KMS-11 (cell line): ENCODE data around the gene PHF13.

Source experiments
- H2AFZ ChIP-seq: fragments of 200-600 bp; sonication (generic); 2 replicates; pipeline ENCODE4 v1.6.1; 2016; ENCODE audit warnings: antibody characterized with exemption, mixed run types, low read depth
- H3K27ac ChIP-seq: fragments of 200-600 bp; sonication (generic); 2 replicates; pipeline ENCODE4 v1.6.1; 2016; ENCODE audit warnings: mild to moderate bottlenecking, mixed run types
- H3K27me3 ChIP-seq: fragments of 200-600 bp; sonication (generic); 2 replicates; pipeline ENCODE4 v1.6.1; 2017; ENCODE audit warnings: mild to moderate bottlenecking, low read depth, mixed run types, moderate library complexity; ENCODE audit not compliant: insufficient read depth
- H3K36me3 ChIP-seq: fragments of 200-600 bp; sonication (generic); 2 replicates; pipeline ENCODE4 v1.6.1; 2017; ENCODE audit warnings: mild to moderate bottlenecking, mixed run types; ENCODE audit not compliant: insufficient read depth
- H3K4me1 ChIP-seq: fragments of 200-600 bp; sonication (generic); 2 replicates; pipeline ENCODE4 v1.6.1; 2016; ENCODE audit warnings: mild to moderate bottlenecking, low read depth, mixed run types; ENCODE audit not compliant: poor library complexity, severe bottlenecking
- H3K4me2 ChIP-seq: fragments of 200-600 bp; sonication (generic); 2 replicates; pipeline ENCODE4 v1.7.0; 2016; ENCODE audit warnings: mild to moderate bottlenecking, mixed run types
- H3K4me3 ChIP-seq: fragments of 200-600 bp; sonication (generic); IDR thresholded peaks from 2 replicates; pipeline ENCODE4 v1.6.1; 2017; ENCODE audit warnings: low read depth, low read length, mixed read lengths; ENCODE audit not compliant: insufficient read depth
- H3K79me2 ChIP-seq: fragments of 200-600 bp; sonication (generic); 2 replicates; pipeline ENCODE4 v1.6.1; 2016; ENCODE audit warnings: low read depth, mixed run types; ENCODE audit not compliant: insufficient read depth
- H3K9ac ChIP-seq: fragments of 200-600 bp; sonication (generic); 2 replicates; pipeline ENCODE4 v1.6.1; 2016; ENCODE audit warnings: mild to moderate bottlenecking, mixed run types
- H4K20me1 ChIP-seq: fragments of 200-600 bp; sonication (generic); 2 replicates; pipeline ENCODE4 v1.6.1; 2016; ENCODE audit warnings: mild to moderate bottlenecking, mixed run types; ENCODE audit not compliant: insufficient read depth
- CTCF ChIP-seq: fragments of 200-600 bp; sonication (generic); conservative IDR thresholded peaks from 2 replicates; pipeline ENCODE4 v1.6.1; 2017; ENCODE audit warnings: low read depth, mild to moderate bottlenecking, antibody characterized with exemption, low read length, moderate library complexity, mixed read lengths

PHF13 gene

GRCh38 chr1:6624710-6625583 lies 11.4 kb downstream of the PHF13 start, which contains the start of gene THAP3:
TSS of gene THAP3 (plus strand) at chr1:6624868. CDS start at chr1:6625219, 351 bp downstream.
- Histone ChIP-seq H3K27me3 (no peaks in the 10 kb centered on the region), H2AFZ (peak within 1 kb of the TSS; percentile 61), H3K4me2 (peak within 1 kb of the TSS; percentile 78), H3K79me2 (peaks cover 13% of the 10 kb centered on the region), H3K27ac (peak within 1 kb of the TSS; percentile 37; the same call in 1 of the 2 replicates), H3K4me1 (peaks cover 25% of the 10 kb centered on the region), H3K9ac (peak within 1 kb of the TSS; percentile 66; the same call in 1 of the 2 replicates), H3K4me3 (peak within 1 kb of the TSS; percentile 89), H3K36me3 (peaks cover 6% of the 10 kb centered on the region; the same call in 1 of the 2 replicates), H4K20me1 (no peaks in the 10 kb centered on the region)
- peak; percentile 38; the same call in 1 of the 2 replicates for TF ChIP-seq CTCF

- peak overlapping the region; percentile 61 for H2AFZ ChIP-seq
- H3K27ac ChIP-seq, result 0 out of 2 replicates have a peak overlapping the region, but pooled peaks have one; percentile 9
- TF ChIP-seq CTCF, result no peak
- H3K36me3 ChIP-seq, result peaks cover 6% of the 10 kb centered on the region; the same call in 1 of the 2 replicates
- peaks cover 13% of the 10 kb centered on the region for H3K79me2 ChIP-seq
- H3K27me3 ChIP-seq, result no peaks in the 10 kb centered on the region
- H3K4me1 ChIP-seq, result peaks cover 25% of the 10 kb centered on the region
- H3K4me3 ChIP-seq, result peak overlapping the region; percentile 89
- peak overlapping the region; percentile 66; the same call in 1 of the 2 replicates for H3K9ac ChIP-seq
- H3K4me2 ChIP-seq, result peak overlapping the region; percentile 78
- H4K20me1 ChIP-seq, result no peaks in the 10 kb centered on the region
These were observed 12.1 kb downstream of the PHF13 start for GRCh38 chr1:6625584-6626149.

- peaks cover 13% of the 10 kb centered on the region for H3K79me2 ChIP-seq
- no peak overlapping the region for H3K9ac ChIP-seq
- no peak overlapping the region for H3K4me3 ChIP-seq
- H3K4me2 ChIP-seq, result no peak overlapping the region
- no peak for TF ChIP-seq CTCF
- H3K4me1 ChIP-seq, result peaks cover 25% of the 10 kb centered on the region
- no peaks in the 10 kb centered on the region for H4K20me1 ChIP-seq
- H2AFZ ChIP-seq, result no peak overlapping the region
- no peaks in the 10 kb centered on the region for H3K27me3 ChIP-seq
- H3K27ac ChIP-seq, result no peak overlapping the region
- no peaks in the 10 kb centered on the region; the same call in 1 of the 2 replicates for H3K36me3 ChIP-seq
These were observed 13.5 kb downstream of the PHF13 start for GRCh38 chr1:6627031-6627430.

GRCh38 chr1:6627841-6628545 lies 14.5 kb downstream of the PHF13 start:
- H3K27me3 ChIP-seq, result no peaks in the 10 kb centered on the region
- peaks cover 25% of the 10 kb centered on the region for H3K4me1 ChIP-seq
- no peak overlapping the region for H3K27ac ChIP-seq
- no peak overlapping the region for H2AFZ ChIP-seq
- H3K4me2 ChIP-seq, result no peak overlapping the region
- H4K20me1 ChIP-seq, result no peaks in the 10 kb centered on the region
- peaks cover 13% of the 10 kb centered on the region for H3K79me2 ChIP-seq
- TF ChIP-seq CTCF, result no peak
- no peaks in the 10 kb centered on the region for H3K36me3 ChIP-seq
- no peak overlapping the region for H3K9ac ChIP-seq
- H3K4me3 ChIP-seq, result no peak overlapping the region
